NCI-H2196 (cell line): ENCODE measurements around the gene FRMPD4.
A peak's percentile ranks its signal among the peaks of the same experiment; 100 is the strongest.

Experiments
- DNase-seq: peaks from one replicate; lab custom pipeline; 2025; ENCODE audit not compliant: unreplicated experiment; lab: John Stamatoyannopoulos, UW

FRMPD4 gene

DNA sequence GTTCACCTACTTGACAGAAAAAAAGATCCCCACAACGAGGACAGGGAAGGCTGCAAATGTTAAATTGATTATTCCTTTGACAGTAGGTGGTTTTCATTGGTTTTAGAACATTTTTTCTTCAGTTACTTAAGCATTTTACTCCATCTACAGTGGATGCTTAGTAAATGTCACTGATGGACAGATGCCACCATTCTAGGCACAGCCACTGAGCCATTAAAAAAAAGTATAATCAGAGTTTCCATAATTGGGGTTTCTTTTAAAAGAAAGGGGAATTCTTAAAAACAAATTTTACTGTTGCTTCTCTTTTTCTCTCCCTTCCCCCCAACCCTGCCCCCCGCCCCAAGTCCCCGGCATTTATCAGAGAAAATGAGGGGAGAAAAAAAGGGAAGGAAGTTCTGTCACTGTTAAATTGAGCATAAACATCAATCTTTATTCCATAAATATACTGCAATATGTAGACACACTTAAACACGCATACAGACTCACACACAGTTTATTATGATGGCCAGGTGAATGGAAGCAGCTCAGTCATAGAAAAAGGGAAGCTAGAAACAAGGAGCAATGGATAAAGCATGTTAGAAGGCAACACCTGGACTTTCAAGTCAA, 573.3 kb downstream of the FRMPD4 start:
- DNase-seq: no peak

DNA sequence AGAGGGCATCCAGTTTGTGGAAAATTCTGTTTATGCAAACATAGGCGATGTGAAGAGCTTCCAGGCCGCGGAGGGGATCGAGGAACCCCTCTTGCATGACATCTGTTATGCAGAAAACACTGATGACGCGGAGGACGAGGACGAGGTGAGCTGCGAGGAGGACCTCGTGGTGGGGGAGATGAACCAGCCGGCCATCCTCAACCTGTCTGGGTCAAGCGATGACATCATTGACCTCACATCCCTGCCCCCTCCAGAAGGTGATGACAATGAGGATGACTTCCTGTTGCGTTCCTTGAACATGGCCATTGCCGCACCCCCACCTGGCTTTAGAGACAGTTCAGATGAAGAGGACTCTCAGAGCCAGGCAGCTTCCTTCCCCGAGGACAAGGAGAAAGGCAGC, 578.3 kb downstream of the FRMPD4 start:
- no peak for DNase-seq

DNA sequence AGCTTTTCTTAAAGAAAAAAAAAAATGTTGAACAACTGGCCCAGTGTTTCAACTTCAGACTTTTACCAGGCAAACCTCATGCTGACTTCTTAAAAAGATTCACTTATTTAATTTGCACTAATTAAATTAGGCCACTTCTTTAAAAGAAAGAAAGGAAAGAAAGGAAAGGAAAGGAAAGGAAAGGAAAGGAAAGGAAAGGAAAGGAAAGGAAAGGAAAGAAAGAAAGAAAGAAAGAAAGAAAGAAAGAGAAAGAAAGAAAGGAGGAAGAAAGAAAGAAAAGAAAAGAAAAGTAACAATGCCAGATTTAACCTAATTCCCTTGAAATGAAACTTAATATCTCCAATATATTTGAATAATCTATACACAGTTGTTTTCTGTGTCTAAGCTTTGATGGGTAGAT, 581.6 kb downstream of the FRMPD4 start:
- DNase-seq: no peak

DNA sequence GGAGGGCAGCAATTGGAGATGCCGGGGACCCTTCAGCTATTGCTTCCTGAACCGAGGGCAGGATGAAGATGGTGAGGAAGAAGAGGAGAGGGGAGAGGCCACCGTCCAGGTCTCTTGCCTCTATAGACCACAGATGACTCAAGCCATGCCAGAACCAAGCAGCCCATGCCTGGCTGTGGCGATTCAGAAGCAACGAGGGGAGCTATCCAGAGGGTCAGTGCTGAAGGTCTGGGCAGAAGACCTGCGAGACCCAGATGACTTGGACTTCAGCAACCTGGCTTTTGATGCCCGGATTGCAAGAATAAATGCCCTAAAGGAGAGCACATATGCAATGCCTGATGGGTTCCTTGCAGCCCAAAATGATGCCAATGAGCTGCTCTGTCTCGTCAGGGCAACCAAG, 582.8 kb downstream of the FRMPD4 start:
- DNase-seq: no peak

DNA sequence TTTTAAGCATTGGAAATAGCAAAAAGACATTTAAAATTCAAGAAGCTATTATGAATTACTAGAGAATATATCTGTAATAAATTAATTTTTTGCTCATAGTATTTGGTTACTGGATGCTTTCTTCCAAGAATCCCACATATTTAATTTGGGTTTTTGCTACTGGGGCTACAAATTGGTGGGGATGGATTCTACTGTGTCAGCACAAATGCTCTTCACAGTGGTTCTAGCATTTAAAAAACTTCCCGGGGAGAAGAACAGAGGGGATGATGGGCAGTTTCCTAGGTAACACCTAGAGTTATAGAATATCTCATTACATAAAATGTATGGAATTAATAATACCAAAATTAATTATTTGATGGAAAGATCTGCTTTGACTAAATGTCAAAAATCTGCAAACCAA, 584.0 kb downstream of the FRMPD4 start:
- no peak for DNase-seq

DNA sequence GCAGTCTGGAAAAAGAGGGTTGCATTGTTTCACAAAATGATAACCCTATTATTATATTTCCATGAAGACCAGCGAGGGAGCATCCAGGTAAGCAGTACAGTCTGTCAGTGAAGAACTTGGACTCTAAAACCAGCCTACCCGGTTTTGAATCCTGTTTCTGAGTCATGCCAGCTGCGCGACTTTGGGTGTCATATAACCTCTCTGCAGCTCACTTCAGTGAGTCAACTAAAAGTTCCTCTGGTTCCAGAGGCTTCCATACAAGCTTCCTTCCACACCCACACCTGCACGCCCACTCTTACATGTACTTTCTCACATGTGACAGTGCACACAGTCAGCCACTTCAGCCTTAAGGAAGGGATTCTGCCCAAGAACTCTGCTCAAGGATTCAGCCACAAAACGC, 603.1 kb downstream of the FRMPD4 start:
- peak; percentile 7 for DNase-seq

DNA sequence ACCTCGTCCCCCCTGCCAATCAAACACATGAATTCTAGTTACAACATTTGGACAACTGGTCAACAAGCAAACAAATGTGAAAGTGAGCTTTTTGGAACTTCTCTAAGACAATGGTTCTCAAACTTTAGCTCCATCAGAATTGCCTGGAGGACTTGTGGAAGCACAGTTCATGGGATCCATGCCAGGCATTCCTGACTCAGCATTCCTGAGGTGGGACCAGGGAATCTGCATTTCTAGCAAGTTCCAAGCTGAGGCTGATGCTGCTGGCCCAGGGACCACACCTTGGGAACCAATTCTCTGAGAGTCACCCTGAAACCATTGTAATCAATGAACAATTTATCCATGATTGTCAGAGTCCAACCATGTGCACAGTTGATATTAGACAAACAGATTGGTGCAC, 609.2 kb downstream of the FRMPD4 start:
- DNase-seq: no peak

DNA sequence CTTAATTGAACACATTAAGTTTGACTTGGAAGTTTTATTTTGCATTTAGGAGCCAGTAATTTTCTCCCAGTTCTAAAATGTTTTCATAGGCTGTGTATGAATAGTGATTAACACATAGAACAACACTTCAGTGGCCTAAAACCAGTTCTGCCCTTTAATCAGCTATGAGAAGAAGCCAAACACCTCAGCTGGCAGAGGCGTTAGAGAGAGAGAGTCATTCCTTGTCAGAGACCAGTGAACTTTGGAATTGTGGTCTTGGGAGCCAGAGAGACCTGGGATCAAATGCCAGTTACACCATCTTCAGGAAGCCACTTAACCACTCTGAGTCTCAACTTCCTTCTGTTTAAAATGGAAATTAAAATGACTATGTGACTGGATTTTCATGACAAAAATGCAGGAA, 613.6 kb downstream of the FRMPD4 start:
- no peak for DNase-seq

DNA sequence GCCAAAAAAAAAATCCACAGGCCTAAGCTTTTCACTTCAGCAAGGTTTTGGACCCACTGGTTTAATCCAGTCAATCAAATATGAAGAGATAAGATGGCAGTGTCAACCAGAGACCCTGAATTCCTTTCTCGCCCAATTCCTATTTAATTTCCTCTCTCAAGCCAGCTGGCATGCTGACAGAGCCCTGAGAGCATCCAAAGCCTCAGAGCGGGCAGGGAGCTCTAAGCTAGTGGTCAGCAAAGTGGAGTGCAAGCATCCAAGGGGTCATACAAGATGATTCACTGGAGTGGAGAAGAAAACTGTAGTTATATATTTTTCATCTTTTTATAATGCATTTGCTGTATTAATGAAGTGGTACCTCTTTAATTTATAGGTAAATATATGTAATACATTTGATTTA, 615.1 kb downstream of the FRMPD4 start:
- DNase-seq: no peak

DNA sequence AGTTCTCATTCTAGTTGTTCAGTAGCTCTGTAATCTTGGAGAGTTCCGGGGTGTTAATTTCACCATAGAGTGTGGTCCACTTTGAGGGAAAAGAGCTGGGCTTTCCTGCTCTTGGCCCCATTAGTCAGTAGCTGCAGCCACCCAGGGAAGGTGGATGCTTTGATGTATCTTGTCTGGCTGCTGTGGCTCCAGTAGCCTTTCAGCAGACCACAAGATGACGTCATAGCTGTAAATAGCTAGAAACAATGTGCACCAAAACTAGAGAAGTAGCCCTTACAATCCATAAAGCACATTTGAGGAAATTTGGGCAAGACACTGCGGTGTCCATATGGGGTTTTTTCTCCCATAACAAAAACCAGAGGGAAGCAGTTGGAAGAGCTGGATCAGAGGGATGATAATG, 620.0 kb downstream of the FRMPD4 start:
- DNase-seq: no peak

DNA sequence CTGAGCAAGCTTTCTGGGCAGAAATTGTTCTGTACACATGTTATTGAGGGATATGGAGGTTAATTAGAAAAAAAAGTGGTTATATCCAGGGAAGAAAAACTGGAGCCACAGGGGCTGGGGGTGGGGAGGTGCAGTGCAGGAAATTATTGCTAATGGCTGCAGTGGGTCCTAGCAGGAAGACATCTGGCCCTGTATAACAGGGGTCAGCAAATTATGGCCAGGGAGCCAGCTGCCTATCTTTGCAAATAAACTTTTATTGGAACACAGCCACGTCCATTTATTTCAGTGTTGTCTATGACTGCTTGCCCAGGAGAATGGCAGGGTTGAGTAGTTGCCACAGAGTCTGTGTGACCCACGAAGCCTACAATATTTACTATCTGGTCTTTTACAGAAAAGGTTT, 629.6 kb downstream of the FRMPD4 start:
- DNase-seq: no peak

DNA sequence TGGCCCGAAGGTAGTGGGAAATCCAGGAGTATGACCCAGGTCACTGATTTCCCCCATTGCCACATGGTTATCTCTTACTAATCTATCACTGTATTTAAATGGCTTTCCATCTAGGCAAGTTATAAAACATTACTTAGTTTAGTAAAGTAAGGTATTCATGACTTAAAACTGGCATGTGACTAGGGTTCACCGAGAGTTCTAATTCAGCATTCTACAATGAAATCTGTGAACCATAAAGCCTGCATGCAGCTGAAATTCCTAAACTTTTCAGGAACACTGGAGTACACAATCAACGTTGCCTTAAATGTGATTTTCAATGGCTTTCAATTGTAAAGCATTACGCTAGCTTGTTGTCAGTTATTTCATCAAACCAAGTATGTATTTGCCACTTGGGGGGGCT, 630.2 kb downstream of the FRMPD4 start:
- DNase-seq: no peak

DNA sequence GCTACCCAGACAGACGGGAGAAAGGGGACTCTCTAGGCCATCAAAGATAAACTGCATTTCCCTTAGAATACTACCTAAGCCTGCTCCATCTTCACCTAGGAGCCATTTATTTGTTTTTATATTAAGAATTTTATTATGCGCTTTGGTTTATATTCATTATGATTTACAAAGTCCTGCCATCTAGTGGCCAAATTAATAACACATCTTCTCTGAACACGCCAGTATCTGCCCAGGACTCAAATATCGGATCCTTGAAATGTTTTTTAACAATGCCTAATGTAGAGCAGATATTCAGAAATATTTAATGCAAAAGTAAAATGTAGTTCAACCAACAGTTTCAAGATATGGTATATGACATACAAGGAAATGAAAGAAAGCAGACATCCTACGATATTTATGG, 632.2 kb downstream of the FRMPD4 start:
- DNase-seq: peak; percentile 37

DNA sequence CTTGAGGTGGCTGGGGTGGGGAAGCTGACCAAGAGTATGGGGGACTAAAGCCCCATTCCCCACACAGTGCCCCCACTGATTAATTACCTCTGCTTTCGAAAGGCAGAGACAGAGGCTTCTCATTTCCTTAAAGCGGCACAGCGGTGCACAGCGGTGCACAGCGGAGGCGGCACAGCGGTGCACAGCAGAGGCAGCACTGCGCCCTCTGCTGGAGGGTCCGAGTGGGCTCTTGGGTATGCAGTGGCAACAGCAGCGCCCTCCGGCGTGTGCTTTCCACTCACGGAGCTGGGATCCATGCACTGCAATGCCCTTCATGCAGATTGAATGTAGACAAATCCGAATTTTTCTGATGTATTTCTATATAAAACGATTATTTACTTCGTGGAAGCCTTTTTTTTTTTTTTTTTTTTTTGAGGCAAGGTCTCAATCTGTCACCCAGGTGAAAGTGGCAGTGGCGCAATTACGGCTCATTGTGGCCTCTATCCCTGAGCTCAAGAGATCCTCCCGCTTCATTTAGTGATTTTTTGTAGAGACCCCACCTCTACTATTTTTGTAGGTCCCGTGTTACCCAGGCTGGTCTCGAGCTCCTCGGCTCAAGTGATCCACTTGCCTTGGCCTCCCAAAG, 633.3 kb downstream of the FRMPD4 start:
- DNase-seq: no peak
